GM13977 (cell line): ENCODE data around the gene JAML.

Experiments used
- DNase-seq: peaks from one replicate; pipeline ENCODE4 v3.0.0; 2012; ENCODE audit warnings: low spot score
- in situ Hi-C: fragments of 300-500 bp; cut with MboI; formaldehyde crosslinking; loops from one replicate; pipeline ENCODE4 v1.12.0; 2022; ENCODE audit warnings: low sequenced_read_pairs, low pct_unique_long_range_greater_than_20kb, mixed read lengths, inconsistent platforms; ENCODE audit not compliant: unreplicated experiment
- TF ChIP-seq, protein P1 (sequence below): IDR thresholded peaks from 2 replicates; pipeline ENCODE4 v1.5.1; 2012; ENCODE audit warnings: mild to moderate bottlenecking, control low read depth; ENCODE audit not compliant: insufficient read depth; ENCODE audit errors: extremely low read depth, missing control alignments

The JAML gene

GRCh38 chr11:118240999-118241763 lies 16.4 kb upstream of the JAML start:
- DNase-seq: peak; percentile 43
- TF ChIP-seq, protein P1, sequence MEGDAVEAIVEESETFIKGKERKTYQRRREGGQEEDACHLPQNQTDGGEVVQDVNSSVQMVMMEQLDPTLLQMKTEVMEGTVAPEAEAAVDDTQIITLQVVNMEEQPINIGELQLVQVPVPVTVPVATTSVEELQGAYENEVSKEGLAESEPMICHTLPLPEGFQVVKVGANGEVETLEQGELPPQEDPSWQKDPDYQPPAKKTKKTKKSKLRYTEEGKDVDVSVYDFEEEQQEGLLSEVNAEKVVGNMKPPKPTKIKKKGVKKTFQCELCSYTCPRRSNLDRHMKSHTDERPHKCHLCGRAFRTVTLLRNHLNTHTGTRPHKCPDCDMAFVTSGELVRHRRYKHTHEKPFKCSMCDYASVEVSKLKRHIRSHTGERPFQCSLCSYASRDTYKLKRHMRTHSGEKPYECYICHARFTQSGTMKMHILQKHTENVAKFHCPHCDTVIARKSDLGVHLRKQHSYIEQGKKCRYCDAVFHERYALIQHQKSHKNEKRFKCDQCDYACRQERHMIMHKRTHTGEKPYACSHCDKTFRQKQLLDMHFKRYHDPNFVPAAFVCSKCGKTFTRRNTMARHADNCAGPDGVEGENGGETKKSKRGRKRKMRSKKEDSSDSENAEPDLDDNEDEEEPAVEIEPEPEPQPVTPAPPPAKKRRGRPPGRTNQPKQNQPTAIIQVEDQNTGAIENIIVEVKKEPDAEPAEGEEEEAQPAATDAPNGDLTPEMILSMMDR: no peak
- in situ Hi-C loops: no loop called here

DNA sequence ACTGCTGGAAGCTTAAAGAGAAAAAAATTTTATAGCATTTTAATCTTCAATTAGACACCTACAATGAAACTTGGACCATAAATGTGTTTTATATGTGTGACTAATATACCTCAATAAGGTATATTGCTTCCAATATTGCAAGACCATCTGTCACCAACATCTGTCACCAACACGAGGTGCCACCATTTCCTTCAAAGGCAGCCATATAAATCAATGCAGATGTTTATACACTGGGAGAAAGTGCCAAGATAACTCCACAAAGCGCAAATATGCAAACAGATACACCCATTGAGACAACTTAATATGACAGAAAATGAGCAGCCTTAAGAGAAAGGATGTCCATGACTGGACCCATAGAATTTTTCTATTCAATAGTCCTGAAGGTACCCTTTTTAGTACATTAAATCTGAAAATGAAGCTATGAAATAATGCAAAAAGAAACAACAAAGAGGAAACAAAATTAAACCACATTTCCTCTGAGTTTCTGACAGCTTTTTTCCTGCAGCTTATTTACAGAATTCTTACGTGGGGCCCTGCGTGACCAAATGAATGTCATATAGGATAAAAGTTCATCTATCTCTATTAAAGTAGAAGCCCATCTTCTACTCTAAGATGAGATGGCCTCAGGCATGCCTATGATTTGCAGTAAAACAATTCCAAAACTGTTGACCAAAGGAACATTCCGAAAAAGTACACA lies 14.8 kb upstream of the JAML start:
- TF ChIP-seq, protein P1: no peak
- no peak for DNase-seq
- in situ Hi-C loops: no loop called here

GRCh38 chr11:118238929-118239328 lies 14.1 kb upstream of the JAML start:
- no peak for DNase-seq
- in situ Hi-C loops: no loop called here
- TF ChIP-seq, protein P1: no peak

DNA sequence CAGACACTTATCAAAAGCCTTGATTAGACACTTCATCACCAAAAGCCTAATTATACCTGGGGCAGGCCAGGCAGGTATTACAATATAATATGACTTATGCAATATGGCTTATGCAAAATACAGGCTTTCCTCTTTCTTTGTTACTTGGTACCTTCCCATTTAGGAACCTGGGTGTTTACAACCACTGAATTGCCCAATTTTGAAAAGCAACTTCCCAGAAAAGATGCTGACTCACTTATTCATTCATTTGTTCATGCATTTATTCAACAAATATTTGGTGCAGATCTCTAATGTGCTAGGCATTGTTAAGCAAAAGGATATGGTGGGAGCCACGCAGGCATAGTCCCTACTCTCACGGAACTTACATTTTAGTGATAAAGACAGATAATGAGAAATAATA lies 13.6 kb upstream of the JAML start:
- DNase-seq: no peak
- TF ChIP-seq, protein P1: no peak
- in situ Hi-C loops: no loop called here

- DNase-seq: no peak
- in situ Hi-C loops: no loop called here
- TF ChIP-seq, protein P1: no peak
These were observed 11.4 kb upstream of the JAML start for GRCh38 chr11:118236170-118236569.

- no peak for DNase-seq
- TF ChIP-seq, protein P1: no peak
- in situ Hi-C loops: no loop called here
These were observed 10.0 kb upstream of the JAML start for GRCh38 chr11:118234833-118235232.
